T-helper 2 cell (primary cell): Measurements from ENCODE around the gene CCR6.

ENCODE experiments used
- DNase-seq, 5 experiments: peaks; one replicate each; pipeline versions ENCODE4 v3.0.0 to v3.0.0-alpha.2; 2012 to 2022

Gene CCR6

GRCh38 chr6:167121335-167121841, 1.5 kb upstream of the CCR6 start:
- DNase-seq = no peak

- peak in 1 of 5 experiments; percentile 51 for DNase-seq
Observed at GRCh38 chr6:167122041-167122826, 662 bp upstream of the CCR6 start.

GRCh38 chr6:167124753-167125152, 1.9 kb downstream of the CCR6 start:
- no peak for DNase-seq

GRCh38 chr6:167125410-167125809, 2.5 kb downstream of the CCR6 start:
- no peak for DNase-seq

GRCh38 chr6:167125855-167126349, 3.0 kb downstream of the CCR6 start:
- DNase-seq = no peak

- DNase-seq = no peak
Observed at GRCh38 chr6:167127785-167128531, 5.1 kb downstream of the CCR6 start.

- peak in 1 of 5 experiments; percentile 46 for DNase-seq
Observed at GRCh38 chr6:167129159-167129558, 6.3 kb downstream of the CCR6 start.

GRCh38 chr6:167129562-167129961, 6.7 kb downstream of the CCR6 start:
- no peak for DNase-seq

GRCh38 chr6:167130008-167130677, 7.2 kb downstream of the CCR6 start:
- DNase-seq = peak in 2 of 5 experiments; percentile 9 to 62

- DNase-seq = no peak
Observed at GRCh38 chr6:167130712-167131684, 8.1 kb downstream of the CCR6 start.

GRCh38 chr6:167134448-167135328, 11.8 kb downstream of the CCR6 start:
- no peak for DNase-seq

- DNase-seq = no peak
Observed at GRCh38 chr6:167136376-167136775, 13.5 kb downstream of the CCR6 start.

- DNase-seq = no peak
Observed at GRCh38 chr6:167137081-167137480, 14.2 kb downstream of the CCR6 start.

- no peak for DNase-seq
Observed at GRCh38 chr6:167137881-167138280, 15.0 kb downstream of the CCR6 start.

GRCh38 chr6:167139761-167140160, 16.9 kb downstream of the CCR6 start:
- DNase-seq = no peak

GRCh38 chr6:167140589-167141474, 17.9 kb downstream of the CCR6 start:
- DNase-seq = no peak

- peak in 3 of 5 experiments; percentile 34 to 41 (median 40) for DNase-seq
Observed at GRCh38 chr6:167141667-167142432, 19.0 kb downstream of the CCR6 start.

- no peak for DNase-seq
Observed at GRCh38 chr6:167142433-167142761, 19.5 kb downstream of the CCR6 start.

- no peak for DNase-seq
Observed at GRCh38 chr6:167143041-167143440, 20.1 kb downstream of the CCR6 start.
